HTERT RPE-1 (cell line): ENCODE data around the gene GANC.
"Not testable (repeated sequence)": the region's sequence is repeated elsewhere in the genome, so short reads cannot be mapped to it uniquely, and the experiment has no call there.

Experiments used
- in situ Hi-C: fragments of 300-500 bp; cut with MboI; formaldehyde crosslinking; loops from 4 replicates; pipeline ENCODE4 v1.14.3; 2020; ENCODE audit warnings: low sequenced_read_pairs

The GANC gene

GRCh38 chr15:42272939-42273899 lies at the start of gene GANC, which contains the start of gene TMEM87A:
TSS of gene GANC (plus strand) at chr15:42273201. CDS start at chr15:42274482, 1,281 bp downstream.
TSS of gene TMEM87A (minus strand) at chr15:42273433. CDS start at chr15:42273398, 35 bp downstream.
- in situ Hi-C loops = no loop called here

- in situ Hi-C loops = no loop called here
Measured at GRCh38 chr15:42226648-42227047, 46.4 kb upstream of the GANC start.

GRCh38 chr15:42228036-42228435 lies 45.0 kb upstream of the GANC start:
- in situ Hi-C loops = no loop called here

GRCh38 chr15:42228981-42229380 lies 44.0 kb upstream of the GANC start:
- in situ Hi-C loops = not testable (repeated sequence)

- in situ Hi-C loops = no loop called here
Measured at GRCh38 chr15:42231088-42231487, 41.9 kb upstream of the GANC start.

DNA sequence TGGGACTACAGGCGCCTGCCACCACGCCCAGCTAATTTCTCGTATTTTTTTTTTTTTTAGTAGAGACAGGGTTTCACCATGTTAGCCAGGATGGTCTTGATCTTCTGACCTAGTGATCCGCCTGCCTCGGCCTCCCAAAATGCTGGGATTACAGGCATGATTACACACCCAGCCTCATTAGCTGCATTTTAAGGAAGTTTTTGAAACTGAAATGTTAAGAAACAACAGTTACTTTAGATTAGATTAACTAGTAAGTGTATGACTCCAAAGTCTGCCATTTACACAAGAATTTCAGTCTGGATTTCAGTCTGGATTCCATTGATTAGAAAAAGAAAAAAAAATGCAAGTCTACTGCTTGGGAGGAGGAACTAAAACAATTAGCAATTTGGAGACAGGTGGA lies 40.4 kb upstream of the GANC start:
- in situ Hi-C loops = no loop called here

DNA sequence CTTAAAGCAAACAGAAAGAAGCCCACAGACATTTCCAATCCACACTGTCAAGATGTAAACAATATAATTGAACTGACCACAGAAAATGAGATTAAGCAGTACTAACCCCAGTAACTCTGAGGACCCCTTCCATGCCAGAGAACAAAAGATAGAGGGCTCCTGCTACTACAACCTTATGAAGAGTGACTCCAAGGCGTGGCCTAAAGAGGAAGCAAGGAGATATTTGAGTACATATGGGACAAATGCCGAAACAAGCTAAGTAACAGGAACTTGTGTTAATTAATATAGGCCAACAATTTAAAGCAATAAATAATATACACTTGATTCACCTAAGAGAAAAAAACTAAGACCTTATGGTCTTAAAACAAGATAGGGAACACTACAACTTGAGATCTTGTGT lies 39.9 kb upstream of the GANC start:
- in situ Hi-C loops = no loop called here

GRCh38 chr15:42239528-42240182 lies 33.3 kb upstream of the GANC start:
- in situ Hi-C loops = no loop called here

DNA sequence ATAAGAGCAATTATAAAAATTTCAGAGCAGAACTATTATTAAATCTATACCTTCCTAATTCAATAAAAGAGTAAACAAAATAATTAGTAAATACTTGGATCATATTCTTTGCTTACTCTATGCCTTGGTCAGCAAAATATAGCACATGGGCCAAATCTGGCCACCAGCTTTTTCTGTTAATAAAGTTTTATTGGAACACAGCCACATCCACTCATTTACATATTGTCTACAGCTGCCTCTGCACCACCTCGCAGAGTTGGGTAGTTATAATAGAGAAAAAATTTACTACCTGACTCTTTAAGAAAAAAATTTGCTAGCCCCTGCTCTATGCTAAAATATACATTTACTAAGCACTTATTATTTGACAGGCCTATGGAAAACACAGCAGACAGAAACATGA lies 32.2 kb upstream of the GANC start:
- in situ Hi-C loops = no loop called here

DNA sequence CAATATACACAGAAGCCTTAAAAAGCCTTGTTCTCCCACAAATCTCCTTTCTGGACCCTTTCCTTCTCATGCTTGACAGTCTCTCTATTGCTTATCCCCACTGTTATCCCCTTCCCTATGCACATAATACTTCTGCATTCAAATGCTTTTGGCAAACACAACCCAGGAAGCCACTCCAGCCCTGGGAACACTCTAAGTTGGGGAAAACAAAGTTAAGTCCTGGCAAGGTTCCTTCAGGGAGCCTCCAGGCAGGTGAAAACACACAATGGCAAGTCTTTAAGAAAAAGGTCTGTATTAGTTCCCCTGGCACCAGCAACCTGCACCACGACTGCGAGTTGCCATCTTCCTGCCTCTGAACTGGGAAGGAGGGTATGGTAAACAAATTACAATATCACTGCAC lies 19.7 kb upstream of the GANC start:
- in situ Hi-C loops = no loop called here

GRCh38 chr15:42264795-42265194 lies 8.2 kb upstream of the GANC start:
- in situ Hi-C loops = no loop called here

- in situ Hi-C loops = no loop called here
Measured at GRCh38 chr15:42267286-42267685, 5.7 kb upstream of the GANC start.

- in situ Hi-C loops = no loop called here
Measured at GRCh38 chr15:42270551-42270950, 2.5 kb upstream of the GANC start.

GRCh38 chr15:42270996-42271395 lies 2.0 kb upstream of the GANC start:
- in situ Hi-C loops = no loop called here

DNA sequence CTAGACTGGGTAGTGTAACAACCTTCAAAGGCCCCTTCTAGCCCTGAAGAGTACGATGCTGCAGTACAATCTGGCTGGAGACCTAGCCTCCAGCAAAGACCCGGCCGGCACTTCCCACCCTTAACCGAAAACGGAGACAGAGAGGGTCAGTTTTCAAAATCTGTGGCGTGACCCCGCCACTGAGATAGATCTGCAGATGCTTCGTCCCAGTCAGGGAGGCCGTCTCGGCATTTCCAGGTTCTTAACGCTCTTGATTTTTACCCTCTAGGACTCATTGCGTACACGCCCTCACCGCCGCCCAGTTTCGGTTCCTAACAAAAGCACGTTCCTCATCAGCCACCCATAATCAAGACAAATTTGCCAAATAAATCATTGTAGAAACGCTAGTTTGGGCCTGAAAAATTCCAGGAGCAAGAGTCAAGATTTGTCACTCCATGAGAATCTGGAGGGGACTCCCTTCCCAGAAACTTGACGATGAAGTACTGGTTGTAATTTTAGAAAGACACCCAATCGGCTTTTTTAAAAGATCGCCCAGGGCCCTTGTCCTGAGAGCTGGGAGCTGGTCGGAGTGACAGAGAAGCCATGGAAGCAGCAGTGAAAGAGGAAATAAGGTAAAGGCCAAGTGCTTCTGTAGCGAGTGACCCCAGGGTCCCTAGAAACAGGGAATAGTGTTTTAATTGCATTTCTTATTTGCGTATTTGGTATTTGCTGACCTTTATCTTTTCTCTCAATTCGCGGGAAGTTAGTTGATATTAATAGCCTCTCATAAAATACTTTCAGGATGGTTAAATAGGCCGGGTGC lies 1.1 kb downstream of the GANC start:
- in situ Hi-C loops = no loop called here

- in situ Hi-C loops = no loop called here
Measured at GRCh38 chr15:42274702-42274989, 1.6 kb downstream of the GANC start.

DNA sequence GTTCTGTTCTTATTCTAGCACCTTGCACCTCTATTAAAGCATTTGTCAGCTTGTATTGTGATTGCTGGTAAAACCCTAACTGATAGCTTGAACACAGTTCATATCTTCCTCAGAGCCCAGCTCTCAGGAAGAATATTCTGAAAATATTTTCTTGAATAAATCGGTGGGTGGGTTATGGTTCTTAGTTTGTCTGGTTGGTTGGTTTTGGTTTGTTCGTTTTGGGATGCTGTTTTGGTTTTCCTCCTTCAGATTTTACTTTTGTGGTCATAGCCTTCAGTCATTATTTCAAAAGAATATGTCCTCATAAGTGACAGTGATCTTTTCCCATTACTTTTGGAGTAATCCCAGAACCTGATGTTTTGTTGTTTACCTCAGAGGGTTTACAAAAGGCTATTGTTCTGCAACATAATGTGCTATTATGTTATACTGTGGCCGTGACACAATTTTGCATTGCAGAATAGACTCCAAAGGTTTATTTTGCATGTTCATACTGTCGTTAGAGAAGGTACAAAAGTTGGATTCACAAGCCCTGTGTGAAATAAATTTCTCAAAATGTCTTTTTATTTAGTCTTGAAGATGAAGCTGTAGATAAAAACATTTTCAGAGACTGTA lies 2.9 kb downstream of the GANC start:
- in situ Hi-C loops = no loop called here

- in situ Hi-C loops = no loop called here
Measured at GRCh38 chr15:42276762-42277161, 3.8 kb downstream of the GANC start.

GRCh38 chr15:42279234-42279723 lies 6.3 kb downstream of the GANC start:
- in situ Hi-C loops = no loop called here

- in situ Hi-C loops = no loop called here
Measured at GRCh38 chr15:42282344-42282743, 9.3 kb downstream of the GANC start.

GRCh38 chr15:42282926-42283325 lies 9.9 kb downstream of the GANC start:
- in situ Hi-C loops = no loop called here
